22Rv1 (cell line): Measurements from ENCODE around the gene PIGS.

ENCODE experiments used
- ZFX ChIP-seq: fragments of 450-650 bp; IDR thresholded peaks from 2 replicates; pipeline ENCODE4 v1.6.1; 2017; ENCODE audit warnings: antibody characterized with exemption, borderline replicate concordance
- TF ChIP-seq, protein P1 (sequence below): fragments of 450-650 bp; IDR thresholded peaks from 2 replicates; pipeline ENCODE4 v1.5.1; 2017; ENCODE audit warnings: mild to moderate bottlenecking

DNA sequence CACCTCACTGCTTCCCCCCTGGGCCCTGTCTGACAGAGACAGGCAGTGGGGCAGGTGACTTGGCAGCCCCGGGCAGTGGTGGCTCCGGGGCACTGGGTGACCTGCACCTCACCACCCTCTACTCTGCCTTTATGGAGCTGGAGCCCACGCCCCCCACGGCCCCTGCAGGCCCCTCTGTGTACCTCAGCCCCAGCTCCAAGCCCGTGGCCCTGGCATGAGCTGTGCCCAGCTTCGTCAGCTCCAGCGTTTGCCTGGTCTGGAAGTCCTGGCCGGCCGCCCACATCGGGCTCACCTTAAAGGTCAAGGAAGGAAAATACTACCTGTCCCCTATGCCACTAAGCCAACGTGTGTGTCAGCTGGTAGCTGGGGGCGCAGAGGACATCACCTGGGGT lies 34.1 kb downstream of the PIGS start:
- TF ChIP-seq, protein P1, sequence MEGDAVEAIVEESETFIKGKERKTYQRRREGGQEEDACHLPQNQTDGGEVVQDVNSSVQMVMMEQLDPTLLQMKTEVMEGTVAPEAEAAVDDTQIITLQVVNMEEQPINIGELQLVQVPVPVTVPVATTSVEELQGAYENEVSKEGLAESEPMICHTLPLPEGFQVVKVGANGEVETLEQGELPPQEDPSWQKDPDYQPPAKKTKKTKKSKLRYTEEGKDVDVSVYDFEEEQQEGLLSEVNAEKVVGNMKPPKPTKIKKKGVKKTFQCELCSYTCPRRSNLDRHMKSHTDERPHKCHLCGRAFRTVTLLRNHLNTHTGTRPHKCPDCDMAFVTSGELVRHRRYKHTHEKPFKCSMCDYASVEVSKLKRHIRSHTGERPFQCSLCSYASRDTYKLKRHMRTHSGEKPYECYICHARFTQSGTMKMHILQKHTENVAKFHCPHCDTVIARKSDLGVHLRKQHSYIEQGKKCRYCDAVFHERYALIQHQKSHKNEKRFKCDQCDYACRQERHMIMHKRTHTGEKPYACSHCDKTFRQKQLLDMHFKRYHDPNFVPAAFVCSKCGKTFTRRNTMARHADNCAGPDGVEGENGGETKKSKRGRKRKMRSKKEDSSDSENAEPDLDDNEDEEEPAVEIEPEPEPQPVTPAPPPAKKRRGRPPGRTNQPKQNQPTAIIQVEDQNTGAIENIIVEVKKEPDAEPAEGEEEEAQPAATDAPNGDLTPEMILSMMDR: no peak
- TF ChIP-seq ZFX: no peak
